ENCODE measurements around the gene DRD5.
"Not testable (repeated sequence)": the region's sequence is repeated elsewhere in the genome, so short reads cannot be mapped to it uniquely, and the experiment has no call there.

DRD5 gene

GRCh38 chr4:9781343-9782135 lies at the start of gene DRD5:
DRD5 (plus strand) TSS chr4:9781634; CDS start chr4:9782030, 396 bp downstream.
- Histone ChIP-seq H3K36me3 (ENCODE audit: low read length) (no peaks in the 10 kb centered on the region), H3K9me2 (replicated peaks; ENCODE audit: insufficient read depth, low read length) (no peaks in the 10 kb centered on the region), H3F3A (ENCODE audit: insufficient read depth) (no peaks in the 10 kb centered on the region), H3K9ac (ENCODE audit: low read length) (no peak within 1 kb of the TSS), H3K27me3 (ENCODE audit: low read length) (no peaks in the 10 kb centered on the region), H3K9me3 (ENCODE audit: insufficient read depth, low read length) (no peaks in the 10 kb centered on the region), H3K4me3 (ENCODE audit: insufficient read depth, low read length, poor library complexity, severe bottlenecking) (no peak within 1 kb of the TSS), H3K79me2 (ENCODE audit: insufficient read depth, low read length) (no peaks in the 10 kb centered on the region), H4K20me1 (ENCODE audit: low read depth, low read length) (no peaks in the 10 kb centered on the region), H3K4me2 (ENCODE audit: low read depth, low read length, poor library complexity, severe bottlenecking) (no peak within 1 kb of the TSS), H3K27ac (ENCODE audit: low read depth, low read length) (no peak within 1 kb of the TSS), H2AFZ (ENCODE audit: low read depth, low read length, severe bottlenecking) (no peak within 1 kb of the TSS)
- TF ChIP-seq CTCF (IDR thresholded peaks at IDR 0.05; ENCODE audit: insufficient read depth, low read length, poor library complexity, severe bottlenecking), result no peak
- TF ChIP-seq EZH2phosphoT487 (conservative IDR thresholded peaks at IDR 0.05; ENCODE audit: low read length), result no peak

- H3K27me3 ChIP-seq (ENCODE audit: low read length); H3K9ac ChIP-seq (ENCODE audit: low read length); H2AFZ ChIP-seq (ENCODE audit: low read depth, low read length, severe bottlenecking); H3K36me3 ChIP-seq (ENCODE audit: low read length); H3K4me3 ChIP-seq (ENCODE audit: insufficient read depth, low read length, poor library complexity, severe bottlenecking); H3K9me3 ChIP-seq (ENCODE audit: insufficient read depth, low read length); H3F3A ChIP-seq (ENCODE audit: insufficient read depth); H3K27ac ChIP-seq (ENCODE audit: low read depth, low read length); H4K20me1 ChIP-seq (ENCODE audit: low read depth, low read length); H3K79me2 ChIP-seq (ENCODE audit: insufficient read depth, low read length); H3K9me2 ChIP-seq (replicated peaks; ENCODE audit: insufficient read depth, low read length); H3K4me2 ChIP-seq (ENCODE audit: low read depth, low read length, poor library complexity, severe bottlenecking): not testable (repeated sequence)
These were observed 49.2 kb upstream of the DRD5 start for GRCh38 chr4:9732256-9732655.

GRCh38 chr4:9735515-9735914 lies 45.9 kb upstream of the DRD5 start:
- Histone ChIP-seq H3K4me3 (ENCODE audit: insufficient read depth, low read length, poor library complexity, severe bottlenecking) (no peak overlapping the region), H3F3A (ENCODE audit: insufficient read depth) (no peaks in the 10 kb centered on the region), H3K27me3 (ENCODE audit: low read length) (no peaks in the 10 kb centered on the region), H4K20me1 (ENCODE audit: low read depth, low read length) (no peaks in the 10 kb centered on the region), H3K36me3 (ENCODE audit: low read length) (no peaks in the 10 kb centered on the region), H3K9me2 (replicated peaks; ENCODE audit: insufficient read depth, low read length) (no peaks in the 10 kb centered on the region), H3K79me2 (ENCODE audit: insufficient read depth, low read length) (no peaks in the 10 kb centered on the region), H3K9me3 (ENCODE audit: insufficient read depth, low read length) (no peaks in the 10 kb centered on the region), H3K9ac (ENCODE audit: low read length) (no peak overlapping the region), H2AFZ (ENCODE audit: low read depth, low read length, severe bottlenecking) (no peak overlapping the region), H3K4me2 (ENCODE audit: low read depth, low read length, poor library complexity, severe bottlenecking) (no peak overlapping the region), H3K27ac (ENCODE audit: low read depth, low read length) (no peak overlapping the region)
- TF ChIP-seq CTCF (IDR thresholded peaks at IDR 0.05; ENCODE audit: insufficient read depth, low read length, poor library complexity, severe bottlenecking), result no peak
- TF ChIP-seq EZH2phosphoT487 (conservative IDR thresholded peaks at IDR 0.05; ENCODE audit: low read length), result no peak

- not testable (repeated sequence) for H3K27ac ChIP-seq (ENCODE audit: low read depth, low read length); H2AFZ ChIP-seq (ENCODE audit: low read depth, low read length, severe bottlenecking); H3K9me2 ChIP-seq (replicated peaks; ENCODE audit: insufficient read depth, low read length); H3K79me2 ChIP-seq (ENCODE audit: insufficient read depth, low read length); H3K4me3 ChIP-seq (ENCODE audit: insufficient read depth, low read length, poor library complexity, severe bottlenecking); H3K9me3 ChIP-seq (ENCODE audit: insufficient read depth, low read length); H3K9ac ChIP-seq (ENCODE audit: low read length); H4K20me1 ChIP-seq (ENCODE audit: low read depth, low read length); H3K4me2 ChIP-seq (ENCODE audit: low read depth, low read length, poor library complexity, severe bottlenecking); H3K27me3 ChIP-seq (ENCODE audit: low read length); H3K36me3 ChIP-seq (ENCODE audit: low read length); H3F3A ChIP-seq (ENCODE audit: insufficient read depth)
These were observed 44.2 kb upstream of the DRD5 start for GRCh38 chr4:9737280-9737679.

GRCh38 chr4:9743789-9744188 lies 37.6 kb upstream of the DRD5 start:
- H3K27me3 ChIP-seq (ENCODE audit: low read length); H3K36me3 ChIP-seq (ENCODE audit: low read length): not testable (repeated sequence)

More at GRCh38 chr4:9743789-9744188, 37.6 kb upstream of the DRD5 start:
- H3K79me2 ChIP-seq (ENCODE audit: insufficient read depth, low read length); H2AFZ ChIP-seq (ENCODE audit: low read depth, low read length, severe bottlenecking); H3K27ac ChIP-seq (ENCODE audit: low read depth, low read length); H3K9ac ChIP-seq (ENCODE audit: low read length); H3K4me3 ChIP-seq (ENCODE audit: insufficient read depth, low read length, poor library complexity, severe bottlenecking); H3K4me2 ChIP-seq (ENCODE audit: low read depth, low read length, poor library complexity, severe bottlenecking); H3K9me2 ChIP-seq (replicated peaks; ENCODE audit: insufficient read depth, low read length); H4K20me1 ChIP-seq (ENCODE audit: low read depth, low read length); H3K9me3 ChIP-seq (ENCODE audit: insufficient read depth, low read length); H3F3A ChIP-seq (ENCODE audit: insufficient read depth): not testable (repeated sequence)
